SK-N-SH (cell line): ENCODE measurements around the gene SRGAP1. TPM values are rescaled to one million over a fixed set of nuclear protein-coding genes. Genes with fewer than 3 reads are reported as not detected.

Experiments
- CTCF ChIA-PET: fragments of 300-600, 350-600 bp; formaldehyde crosslinking; extraction: SDS; loops from one replicate; lab custom pipeline; 2021; lab: Yijun Ruan, JAX
- POLR2A ChIA-PET: fragments of 350-600 bp; sonication (Branson Sonifier 250); formaldehyde crosslinking; extraction: SDS; loops from one replicate; lab custom pipeline; 2020; ENCODE audit warnings: antibody characterized with exemption, inconsistent platforms; lab: Yijun Ruan, JAX
- DNase-seq: peaks from one replicate; pipeline ENCODE4 v3.0.0; 2012
- H2AFZ ChIP-seq: fragments of 200-600 bp; sonication (generic); 2 replicates; pipeline ENCODE4 v1.8.1; 2016; ENCODE audit warnings: antibody characterized with exemption, mild to moderate bottlenecking, low read depth
- H3F3A ChIP-seq: fragments of 200-600 bp; sonication (generic); replicated peaks from 2 replicates; pipeline ENCODE3; 2016; ENCODE audit warnings: antibody characterized with exemption, mild to moderate bottlenecking; ENCODE audit not compliant: insufficient read depth
- H3K27ac ChIP-seq, 2 experiments: fragments of 200-500 bp in 1 of 2; fragments of 200-600 bp in 1 of 2; sonication (Bioruptor generic) in 1 of 2; sonication (generic), shearing (Covaris generic) in 1 of 2; 2 replicates each; pipeline versions ENCODE4 v1.5.1 to v1.6.1; 2014 to 2016; ENCODE audit warnings: low read depth in 2 of 2, inconsistent platforms in 1 of 2, low read length in 1 of 2, mild to moderate bottlenecking in 1 of 2, mixed read lengths in 1 of 2
- H3K27me3 ChIP-seq: fragments of 200-600 bp; sonication (generic), shearing (Covaris generic); 2 replicates; pipeline ENCODE4 v1.6.1; 2016; ENCODE audit warnings: mixed run types; ENCODE audit not compliant: insufficient read depth
- H3K36me3 ChIP-seq, 2 experiments: fragments of 200-500 bp in 1 of 2; fragments of 200-600 bp in 1 of 2; sonication (Bioruptor generic) in 1 of 2; sonication (generic) in 1 of 2; replicated peaks in 1 of 2; 2 replicates each; pipeline versions ENCODE3 to v1.5.1; 2014 to 2016; ENCODE audit warnings: low read length in 1 of 2, mild to moderate bottlenecking in 1 of 2; ENCODE audit not compliant: insufficient read depth in 2 of 2, control insufficient read depth in 1 of 2
- H3K4me1 ChIP-seq, 2 experiments: fragments of 200-500 bp in 1 of 2; fragments of 200-600 bp in 1 of 2; sonication (Bioruptor generic) in 1 of 2; sonication (generic), shearing (Covaris generic) in 1 of 2; 2 replicates each; pipeline versions ENCODE4 v1.5.1 to v1.6.1; 2014 to 2016; ENCODE audit warnings: low read depth in 1 of 2, low read length in 1 of 2, mixed run types in 1 of 2; ENCODE audit not compliant: insufficient read depth in 2 of 2, control insufficient read depth in 1 of 2
- H3K4me2 ChIP-seq: fragments of 200-600 bp; sonication (generic), shearing (Covaris generic); 2 replicates; pipeline ENCODE4 v1.6.1; 2017; ENCODE audit warnings: mixed run types
- H3K4me3 ChIP-seq, 2 experiments: fragments of 200-500 bp in 1 of 2; fragments of 200-600 bp in 1 of 2; sonication (Bioruptor generic) in 1 of 2; sonication (generic), shearing (Covaris generic) in 1 of 2; 2 replicates each; pipeline versions ENCODE4 v1.5.1 to v1.8.1; 2014 to 2016; ENCODE audit warnings: low read depth in 2 of 2, inconsistent platforms in 1 of 2, low read length in 1 of 2, mild to moderate bottlenecking in 1 of 2, mixed read lengths in 1 of 2, moderate library complexity in 1 of 2
- H3K79me2 ChIP-seq: fragments of 200-600 bp; sonication (generic); 2 replicates; pipeline ENCODE4 v1.8.1; 2017; ENCODE audit warnings: mild to moderate bottlenecking; ENCODE audit not compliant: insufficient read depth
- H3K9ac ChIP-seq: fragments of 200-600 bp; sonication (generic); 2 replicates; pipeline ENCODE4 v1.6.1; 2017; ENCODE audit warnings: mixed run types
- H3K9me2 ChIP-seq: fragments of 200-600 bp; sonication (generic); 2 replicates; pipeline ENCODE4 v1.6.1; 2017; ENCODE audit warnings: mixed run types
- H3K9me3 ChIP-seq: fragments of 200-600 bp; sonication (generic); 2 replicates; pipeline ENCODE4 v1.6.1; 2017; ENCODE audit warnings: mixed run types, mild to moderate bottlenecking, moderate library complexity
- H4K20me1 ChIP-seq: fragments of 200-600 bp; sonication (generic); 2 replicates; pipeline ENCODE4 v1.6.1; 2017; ENCODE audit warnings: mild to moderate bottlenecking, mixed run types; ENCODE audit not compliant: insufficient read depth
- ELF1 ChIP-seq: IDR thresholded peaks from 2 replicates; pipeline ENCODE4 v1.4.0; 2012
- FOXM1 ChIP-seq: IDR thresholded peaks from 2 replicates; pipeline ENCODE4 v1.4.0; 2012; ENCODE audit warnings: low read depth, mild to moderate bottlenecking
- GABPA ChIP-seq: IDR thresholded peaks from 2 replicates; pipeline ENCODE4 v1.4.0; 2012; ENCODE audit warnings: low read depth, mild to moderate bottlenecking
- JUND ChIP-seq: IDR thresholded peaks from 2 replicates; pipeline ENCODE4 v1.4.0; 2012
- MEF2A ChIP-seq: IDR thresholded peaks from 2 replicates; pipeline ENCODE4 v1.4.0; 2012; ENCODE audit warnings: low read depth, borderline replicate concordance
- MXI1 ChIP-seq: IDR thresholded peaks from 2 replicates; pipeline ENCODE4 v1.6.1; 2012; ENCODE audit warnings: mild to moderate bottlenecking, low read depth, low read length, improper control_type of control experiment
- NRF1 ChIP-seq: IDR thresholded peaks from 2 replicates; pipeline ENCODE4 v1.6.1; 2012; ENCODE audit warnings: low read depth, mild to moderate bottlenecking, low read length
- RAD21 ChIP-seq: IDR thresholded peaks from 2 replicates; pipeline ENCODE4 v1.6.1; 2012; ENCODE audit warnings: mild to moderate bottlenecking, low read length
- RFX5 ChIP-seq: IDR thresholded peaks from 2 replicates; pipeline ENCODE4 v1.6.1; 2012; ENCODE audit warnings: mild to moderate bottlenecking, improper control_type of control experiment, low read length
- RXRA ChIP-seq: IDR thresholded peaks from 2 replicates; pipeline ENCODE4 v1.4.0; 2012; ENCODE audit warnings: low read depth, mild to moderate bottlenecking, borderline replicate concordance
- SIN3A ChIP-seq: IDR thresholded peaks from 2 replicates; pipeline ENCODE4 v1.6.1; 2012; ENCODE audit warnings: low read depth, mild to moderate bottlenecking, low read length, moderate library complexity, borderline replicate concordance
- SMC3 ChIP-seq: IDR thresholded peaks from 2 replicates; pipeline ENCODE4 v1.6.1; 2012; ENCODE audit warnings: low read depth, low read length, improper control_type of control experiment
- WGBS: methylation state at CpG from one replicate; pipeline ENCODE4 v1.1.6; 2017; ENCODE audit warnings: low lambda C conversion rate; 5-methylcytosine and 5-hydroxymethylcytosine counted together
- polyA plus RNA-seq, 3 experiments: library from polyadenylated mRNA; depleted of rRNA; stranded (reverse); fragments of >200 nt; gene quantifications; 2 replicates each; pipeline ENCODE4 v1.2.3, GENCODE V29; 2012
- TF ChIP-seq, protein P1 (sequence below): fragments of 200-600 bp; sonication (generic); IDR thresholded peaks from 2 replicates; pipeline ENCODE4 v1.6.1; 2017; ENCODE audit warnings: antibody characterized with exemption, mild to moderate bottlenecking, moderate library complexity
- TF ChIP-seq, protein P2 (sequence below): IDR thresholded peaks from 2 replicates; pipeline ENCODE4 v1.6.1; 2012; ENCODE audit warnings: mild to moderate bottlenecking, low read depth, low read length, moderate library complexity
- TF ChIP-seq, protein P3 (sequence below): fragments of 150-350 bp; IDR thresholded peaks from 2 replicates; pipeline ENCODE4 v1.6.1; 2016; ENCODE audit warnings: mild to moderate bottlenecking, low read depth, low read length
- TF ChIP-seq, protein P4 (sequence below): IDR thresholded peaks from 2 replicates; pipeline ENCODE4; 2012
- TF ChIP-seq, protein P5 (sequence below): fragments of 150-350 bp; IDR thresholded peaks from 2 replicates; pipeline ENCODE4 v1.6.1; 2017; ENCODE audit warnings: antibody characterized with exemption, low read length, low read depth, borderline replicate concordance

Gene SRGAP1
- polyA plus RNA-seq, 1 of the 3 experiments (the other 2 are of a cell fraction) = 2.6 TPM

DNA sequence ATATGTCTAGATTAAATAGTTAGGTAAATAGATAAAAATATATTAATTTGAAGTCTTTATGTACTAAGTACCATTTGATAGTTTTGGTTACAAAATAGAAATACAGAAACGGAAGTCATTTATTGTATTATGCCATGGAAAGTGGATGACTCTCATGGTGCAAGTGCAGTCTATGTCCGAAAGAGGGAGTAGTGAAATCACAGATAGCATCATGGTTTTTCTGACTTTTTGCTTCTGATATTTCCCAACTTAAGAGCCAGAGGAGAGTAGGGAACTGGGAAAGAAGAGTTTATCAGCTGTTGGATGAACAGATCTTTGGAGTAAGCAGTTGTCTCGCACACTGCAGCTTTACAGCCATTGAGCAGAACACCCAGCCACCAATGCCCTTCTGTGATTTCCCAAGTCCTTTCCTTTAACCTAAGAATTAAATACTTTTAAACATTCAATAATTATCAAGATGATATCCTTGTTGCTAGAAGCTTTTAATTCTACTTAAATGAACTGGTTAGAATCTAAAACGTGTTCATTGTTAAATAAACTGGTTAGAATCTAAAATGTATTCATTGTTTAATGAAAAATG is 18.4 kb upstream of the SRGAP1 start:
- no peaks in the 10 kb centered on the region for H3K4me1 ChIP-seq
- ChIA-PET POLR2A (no interaction called here), CTCF (interaction anchor here (0.7 to 5.6 kb wide), 28 partner anchors 8 to 871 kb away, joined by 3 to 36 read pairs (median 4); partner anchors contain the start of gene SRGAP1)
- no peak overlapping the region for H2AFZ ChIP-seq
- peak overlapping the region in 1 of 2 experiments; percentile 37; a peak in 1 of 4 replicates for H3K4me3 ChIP-seq
- no peaks in the 10 kb centered on the region for H3K36me3 ChIP-seq
- H3K4me2 ChIP-seq = no peak overlapping the region
- no peaks in the 10 kb centered on the region for H3K27me3 ChIP-seq
- H3K9me2 ChIP-seq = no peaks in the 10 kb centered on the region
- H3K9ac ChIP-seq = no peak overlapping the region
- DNase-seq = peak; percentile 72
- no peaks in the 10 kb centered on the region for H3K79me2 ChIP-seq
- 6% methylated on average over 4 of the region's 4 CpGs for WGBS
- TF ChIP-seq SMC3 = peak; percentile 78
- TF ChIP-seq FOXM1 = no peak
- peak; percentile 98 for TF ChIP-seq RAD21
- TF ChIP-seq, protein P1, sequence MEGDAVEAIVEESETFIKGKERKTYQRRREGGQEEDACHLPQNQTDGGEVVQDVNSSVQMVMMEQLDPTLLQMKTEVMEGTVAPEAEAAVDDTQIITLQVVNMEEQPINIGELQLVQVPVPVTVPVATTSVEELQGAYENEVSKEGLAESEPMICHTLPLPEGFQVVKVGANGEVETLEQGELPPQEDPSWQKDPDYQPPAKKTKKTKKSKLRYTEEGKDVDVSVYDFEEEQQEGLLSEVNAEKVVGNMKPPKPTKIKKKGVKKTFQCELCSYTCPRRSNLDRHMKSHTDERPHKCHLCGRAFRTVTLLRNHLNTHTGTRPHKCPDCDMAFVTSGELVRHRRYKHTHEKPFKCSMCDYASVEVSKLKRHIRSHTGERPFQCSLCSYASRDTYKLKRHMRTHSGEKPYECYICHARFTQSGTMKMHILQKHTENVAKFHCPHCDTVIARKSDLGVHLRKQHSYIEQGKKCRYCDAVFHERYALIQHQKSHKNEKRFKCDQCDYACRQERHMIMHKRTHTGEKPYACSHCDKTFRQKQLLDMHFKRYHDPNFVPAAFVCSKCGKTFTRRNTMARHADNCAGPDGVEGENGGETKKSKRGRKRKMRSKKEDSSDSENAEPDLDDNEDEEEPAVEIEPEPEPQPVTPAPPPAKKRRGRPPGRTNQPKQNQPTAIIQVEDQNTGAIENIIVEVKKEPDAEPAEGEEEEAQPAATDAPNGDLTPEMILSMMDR = peak; percentile 88
- TF ChIP-seq ELF1 = no peak
- TF ChIP-seq, protein P2, sequence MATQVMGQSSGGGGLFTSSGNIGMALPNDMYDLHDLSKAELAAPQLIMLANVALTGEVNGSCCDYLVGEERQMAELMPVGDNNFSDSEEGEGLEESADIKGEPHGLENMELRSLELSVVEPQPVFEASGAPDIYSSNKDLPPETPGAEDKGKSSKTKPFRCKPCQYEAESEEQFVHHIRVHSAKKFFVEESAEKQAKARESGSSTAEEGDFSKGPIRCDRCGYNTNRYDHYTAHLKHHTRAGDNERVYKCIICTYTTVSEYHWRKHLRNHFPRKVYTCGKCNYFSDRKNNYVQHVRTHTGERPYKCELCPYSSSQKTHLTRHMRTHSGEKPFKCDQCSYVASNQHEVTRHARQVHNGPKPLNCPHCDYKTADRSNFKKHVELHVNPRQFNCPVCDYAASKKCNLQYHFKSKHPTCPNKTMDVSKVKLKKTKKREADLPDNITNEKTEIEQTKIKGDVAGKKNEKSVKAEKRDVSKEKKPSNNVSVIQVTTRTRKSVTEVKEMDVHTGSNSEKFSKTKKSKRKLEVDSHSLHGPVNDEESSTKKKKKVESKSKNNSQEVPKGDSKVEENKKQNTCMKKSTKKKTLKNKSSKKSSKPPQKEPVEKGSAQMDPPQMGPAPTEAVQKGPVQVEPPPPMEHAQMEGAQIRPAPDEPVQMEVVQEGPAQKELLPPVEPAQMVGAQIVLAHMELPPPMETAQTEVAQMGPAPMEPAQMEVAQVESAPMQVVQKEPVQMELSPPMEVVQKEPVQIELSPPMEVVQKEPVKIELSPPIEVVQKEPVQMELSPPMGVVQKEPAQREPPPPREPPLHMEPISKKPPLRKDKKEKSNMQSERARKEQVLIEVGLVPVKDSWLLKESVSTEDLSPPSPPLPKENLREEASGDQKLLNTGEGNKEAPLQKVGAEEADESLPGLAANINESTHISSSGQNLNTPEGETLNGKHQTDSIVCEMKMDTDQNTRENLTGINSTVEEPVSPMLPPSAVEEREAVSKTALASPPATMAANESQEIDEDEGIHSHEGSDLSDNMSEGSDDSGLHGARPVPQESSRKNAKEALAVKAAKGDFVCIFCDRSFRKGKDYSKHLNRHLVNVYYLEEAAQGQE = no peak
- TF ChIP-seq SIN3A = no peak
- peak; percentile 44; the same call in 1 of the 2 replicates for TF ChIP-seq RFX5
- no peak for TF ChIP-seq RXRA
- H3K9me3 ChIP-seq = no peaks in the 10 kb centered on the region
- no peaks in the 10 kb centered on the region for H3F3A ChIP-seq
- H3K27ac ChIP-seq = no peak overlapping the region
- H4K20me1 ChIP-seq = no peaks in the 10 kb centered on the region

DNA sequence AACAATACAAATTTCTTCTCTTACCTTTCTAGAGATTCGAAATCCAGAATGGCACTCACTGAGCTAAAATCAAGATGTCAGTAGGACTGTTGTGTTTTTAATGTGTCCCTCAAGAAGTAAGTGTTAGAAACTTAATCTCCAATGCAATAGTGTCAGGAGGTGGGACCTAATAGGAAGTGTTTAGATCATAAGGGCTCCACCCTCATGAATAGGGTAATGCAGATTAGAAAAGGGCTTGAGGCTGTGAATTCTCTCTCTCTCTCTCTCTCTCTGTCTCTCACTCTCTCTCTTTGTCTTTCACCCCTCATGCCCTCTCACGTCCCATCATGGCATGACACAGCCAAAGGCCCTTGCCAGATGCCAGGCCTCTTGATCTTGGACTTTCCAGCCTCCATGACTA is 15.6 kb upstream of the SRGAP1 start:
- DNase-seq = no peak
- POLR2A ChIA-PET = no interaction called here
- H3K9me3 ChIP-seq = no peaks in the 10 kb centered on the region
- H3K4me3 ChIP-seq = no peak overlapping the region
- H3F3A ChIP-seq = no peaks in the 10 kb centered on the region
- CTCF ChIA-PET = interaction anchor here (1.5 to 5.6 kb wide), 2 partner anchors 11 to 429 kb away, joined by 4 to 36 read pairs; no protein-coding TSS in a partner anchor
- no peaks in the 10 kb centered on the region for H3K4me1 ChIP-seq
- H3K27me3 ChIP-seq = no peaks in the 10 kb centered on the region
- H3K36me3 ChIP-seq = no peaks in the 10 kb centered on the region
- H2AFZ ChIP-seq = no peak overlapping the region
- no peaks in the 10 kb centered on the region for H3K9me2 ChIP-seq
- no peaks in the 10 kb centered on the region for H3K79me2 ChIP-seq
- WGBS = 45% methylated on average over 2 of the region's 2 CpGs
- TF ChIP-seq, protein P3, sequence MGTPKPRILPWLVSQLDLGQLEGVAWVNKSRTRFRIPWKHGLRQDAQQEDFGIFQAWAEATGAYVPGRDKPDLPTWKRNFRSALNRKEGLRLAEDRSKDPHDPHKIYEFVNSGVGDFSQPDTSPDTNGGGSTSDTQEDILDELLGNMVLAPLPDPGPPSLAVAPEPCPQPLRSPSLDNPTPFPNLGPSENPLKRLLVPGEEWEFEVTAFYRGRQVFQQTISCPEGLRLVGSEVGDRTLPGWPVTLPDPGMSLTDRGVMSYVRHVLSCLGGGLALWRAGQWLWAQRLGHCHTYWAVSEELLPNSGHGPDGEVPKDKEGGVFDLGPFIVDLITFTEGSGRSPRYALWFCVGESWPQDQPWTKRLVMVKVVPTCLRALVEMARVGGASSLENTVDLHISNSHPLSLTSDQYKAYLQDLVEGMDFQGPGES = no peak
- no peak for TF ChIP-seq MEF2A
- TF ChIP-seq NRF1 = no peak
- TF ChIP-seq, protein P4, sequence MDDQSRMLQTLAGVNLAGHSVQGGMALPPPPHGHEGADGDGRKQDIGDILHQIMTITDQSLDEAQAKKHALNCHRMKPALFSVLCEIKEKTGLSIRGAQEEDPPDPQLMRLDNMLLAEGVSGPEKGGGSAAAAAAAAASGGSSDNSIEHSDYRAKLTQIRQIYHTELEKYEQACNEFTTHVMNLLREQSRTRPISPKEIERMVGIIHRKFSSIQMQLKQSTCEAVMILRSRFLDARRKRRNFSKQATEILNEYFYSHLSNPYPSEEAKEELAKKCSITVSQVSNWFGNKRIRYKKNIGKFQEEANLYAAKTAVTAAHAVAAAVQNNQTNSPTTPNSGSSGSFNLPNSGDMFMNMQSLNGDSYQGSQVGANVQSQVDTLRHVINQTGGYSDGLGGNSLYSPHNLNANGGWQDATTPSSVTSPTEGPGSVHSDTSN = no peak
- TF ChIP-seq, protein P5, sequence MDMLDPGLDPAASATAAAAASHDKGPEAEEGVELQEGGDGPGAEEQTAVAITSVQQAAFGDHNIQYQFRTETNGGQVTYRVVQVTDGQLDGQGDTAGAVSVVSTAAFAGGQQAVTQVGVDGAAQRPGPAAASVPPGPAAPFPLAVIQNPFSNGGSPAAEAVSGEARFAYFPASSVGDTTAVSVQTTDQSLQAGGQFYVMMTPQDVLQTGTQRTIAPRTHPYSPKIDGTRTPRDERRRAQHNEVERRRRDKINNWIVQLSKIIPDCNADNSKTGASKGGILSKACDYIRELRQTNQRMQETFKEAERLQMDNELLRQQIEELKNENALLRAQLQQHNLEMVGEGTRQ = no peak
- no peak for TF ChIP-seq FOXM1
- no peak for TF ChIP-seq GABPA
- TF ChIP-seq MXI1 = no peak
- no peak for TF ChIP-seq JUND
- H3K9ac ChIP-seq = no peak overlapping the region
- H3K27ac ChIP-seq = no peak overlapping the region
- no peaks in the 10 kb centered on the region for H4K20me1 ChIP-seq
- H3K4me2 ChIP-seq = no peak overlapping the region
